OCI-M1 (cell line): Measurements from ENCODE around the gene GUCD1.
A peak's percentile ranks its signal among the peaks of the same experiment; 100 is the strongest.
"Not testable (repeated sequence)": the region's sequence is repeated elsewhere in the genome, so short reads cannot be mapped to it uniquely, and the experiment has no call there.

ENCODE experiments used
- DNase-seq: peaks from one replicate; lab custom pipeline; 2025; lab: John Stamatoyannopoulos, UW

The GUCD1 gene

DNA sequence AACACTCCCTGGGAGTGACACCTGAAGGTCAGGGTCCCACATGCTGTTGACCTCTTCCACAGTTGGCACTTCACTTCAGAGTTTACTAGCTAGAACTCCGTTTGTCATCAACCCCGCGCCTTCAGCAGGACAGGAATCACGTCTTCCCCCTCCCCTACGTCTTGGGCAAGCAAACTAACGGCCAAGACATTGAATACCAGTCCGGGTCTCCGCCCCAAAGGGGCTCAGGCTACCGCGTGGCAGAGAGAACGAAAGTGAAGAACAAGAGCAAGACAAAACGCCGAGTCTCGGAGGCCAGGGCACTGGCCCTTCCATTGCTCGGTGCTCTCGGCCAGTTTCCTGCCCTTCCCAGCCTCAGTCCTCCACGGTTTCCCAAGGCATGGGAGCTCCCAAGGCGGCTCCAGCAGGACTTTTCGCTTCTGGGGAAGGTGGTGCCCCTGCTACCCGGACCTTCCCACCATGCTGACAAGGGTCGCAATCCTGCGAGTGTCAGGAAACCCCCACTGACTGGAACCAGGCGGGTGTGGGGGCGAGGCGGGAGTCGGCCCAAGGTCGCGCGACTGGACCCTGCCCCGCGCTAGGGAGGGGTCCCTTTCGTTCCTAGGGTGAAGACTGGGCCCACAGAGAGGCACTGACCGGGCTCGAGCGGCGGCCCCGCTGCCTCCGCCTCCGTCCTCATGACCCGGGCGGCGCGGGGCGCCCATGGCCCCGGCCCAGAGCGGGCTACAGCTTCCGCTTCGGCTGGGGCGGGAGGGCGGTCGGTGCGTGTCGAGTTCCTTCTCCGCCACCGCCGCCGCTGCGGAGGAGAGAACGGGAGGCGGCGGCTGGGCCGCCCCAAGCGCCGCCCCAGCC, at the start of gene GUCD1:
Gene GUCD1, minus strand, starts transcription at position 826 of the 852 bp plus-strand sequence. Its CDS starts 147 bp downstream, at position 679.
- DNase-seq: peak; percentile 73

- DNase-seq: peak; percentile 81
These were observed 49.1 kb upstream of the GUCD1 start for GRCh38 chr22:24603770-24604629.

DNA sequence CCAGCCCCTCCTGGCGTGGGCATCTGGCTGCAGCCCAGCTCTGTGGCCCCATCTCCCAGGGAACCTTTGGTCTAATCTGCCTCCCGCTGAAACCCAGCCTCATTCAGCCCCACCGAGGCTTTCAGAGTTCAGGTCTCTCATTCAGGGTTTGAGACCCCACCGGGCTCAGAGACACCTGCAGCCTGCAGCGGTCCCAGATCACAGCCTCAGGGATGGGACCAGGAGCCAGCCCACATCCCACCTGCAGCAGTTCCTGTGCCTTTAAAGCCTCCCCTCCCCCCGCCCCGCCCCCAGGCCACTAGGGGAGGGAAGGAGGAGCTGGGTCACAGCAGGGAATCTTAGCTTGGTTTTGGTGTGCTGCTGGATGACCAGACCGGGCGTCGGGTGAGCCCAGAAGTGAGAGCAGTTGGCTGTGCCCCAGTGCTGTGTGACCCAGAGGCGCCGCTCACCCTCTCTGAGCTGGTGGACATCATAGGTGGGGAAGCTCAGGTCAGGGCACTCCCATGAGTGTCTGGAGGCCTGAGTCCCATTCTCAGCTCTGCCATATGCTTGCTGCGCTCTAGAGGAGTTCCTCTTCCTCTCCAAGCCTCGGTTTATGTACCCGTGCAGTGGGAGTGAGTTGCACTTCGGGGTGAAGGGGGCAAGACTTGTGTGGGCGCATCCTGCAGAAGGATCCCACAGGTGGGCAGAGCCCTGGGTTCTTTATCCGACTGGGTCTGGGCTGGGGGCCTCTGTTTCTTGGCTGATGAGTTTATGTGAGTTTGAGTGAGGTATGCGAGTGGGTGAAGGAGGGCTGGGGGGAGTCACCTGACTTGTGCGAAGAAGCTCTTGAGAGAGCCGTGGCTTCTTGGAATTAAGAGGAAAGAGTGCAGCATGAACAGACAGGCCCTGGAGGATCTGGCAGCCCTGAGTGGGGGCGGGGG, 48.2 kb upstream of the GUCD1 start, which contains the start of gene GGT1:
Gene GGT1, plus strand, starts transcription at position 347 of the 923 bp plus-strand sequence. CDS start 7,889 bp downstream, outside the sequence.
- not testable (repeated sequence) for DNase-seq

- not testable (repeated sequence) for DNase-seq
These were observed 47.3 kb upstream of the GUCD1 start for GRCh38 chr22:24602105-24602749.

- no peak for DNase-seq
These were observed 46.5 kb upstream of the GUCD1 start for GRCh38 chr22:24601217-24602104.

GRCh38 chr22:24599958-24600715, 45.2 kb upstream of the GUCD1 start:
- not testable (repeated sequence) for DNase-seq

DNA sequence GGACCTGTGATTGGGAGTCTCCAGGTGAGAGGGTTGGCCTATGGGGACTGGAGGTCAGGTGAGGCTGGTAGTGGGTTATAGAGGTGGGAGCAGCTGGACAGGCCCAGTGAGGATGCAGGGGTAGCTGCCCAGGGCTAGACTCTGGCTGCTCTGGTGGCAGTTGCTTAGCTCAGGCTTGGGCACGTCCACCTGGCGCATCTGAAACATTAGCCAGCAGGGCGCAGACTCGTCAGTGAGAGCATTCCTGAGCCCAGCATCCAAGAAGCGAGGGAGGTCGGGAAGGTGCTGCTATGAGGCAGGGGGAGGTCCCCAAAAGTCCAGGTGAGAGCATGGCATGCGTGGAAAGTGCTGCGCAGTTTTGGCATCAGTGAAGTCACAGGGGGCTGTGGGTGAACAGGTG, 44.6 kb upstream of the GUCD1 start:
- DNase-seq: no peak

GRCh38 chr22:24597076-24597475, 42.1 kb upstream of the GUCD1 start:
- DNase-seq: not testable (repeated sequence)

- DNase-seq: no peak
These were observed 40.9 kb upstream of the GUCD1 start for GRCh38 chr22:24595863-24596262.

GRCh38 chr22:24595228-24595627, 40.3 kb upstream of the GUCD1 start:
- DNase-seq: no peak

DNA sequence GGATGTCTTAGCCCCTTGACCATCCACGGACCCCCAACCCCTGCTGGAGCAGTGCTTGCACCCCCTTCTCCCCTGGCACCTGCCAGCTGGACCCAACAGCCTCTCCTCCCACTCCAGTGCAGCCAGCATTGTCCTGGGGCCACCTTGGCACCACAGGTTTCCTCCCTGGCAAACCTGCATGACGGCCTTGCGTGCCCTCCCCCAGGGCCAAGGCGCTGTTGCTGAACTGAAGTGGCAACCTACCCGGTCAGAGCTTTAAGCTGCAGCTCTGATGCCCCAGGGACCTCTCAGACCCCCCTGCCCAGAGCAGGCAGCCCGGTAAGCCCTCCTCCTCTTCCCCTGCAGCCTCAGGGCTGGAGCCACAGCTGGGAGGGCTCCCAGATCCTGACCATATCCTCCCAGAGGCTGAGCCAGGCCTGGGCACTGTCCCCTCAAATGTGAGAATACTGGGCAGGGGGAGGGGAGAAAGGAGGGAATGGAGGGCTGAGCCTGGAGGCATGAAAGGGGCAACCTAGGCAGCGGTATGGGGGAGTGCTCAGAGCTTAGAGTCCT, 39.7 kb upstream of the GUCD1 start:
- DNase-seq: no peak

DNA sequence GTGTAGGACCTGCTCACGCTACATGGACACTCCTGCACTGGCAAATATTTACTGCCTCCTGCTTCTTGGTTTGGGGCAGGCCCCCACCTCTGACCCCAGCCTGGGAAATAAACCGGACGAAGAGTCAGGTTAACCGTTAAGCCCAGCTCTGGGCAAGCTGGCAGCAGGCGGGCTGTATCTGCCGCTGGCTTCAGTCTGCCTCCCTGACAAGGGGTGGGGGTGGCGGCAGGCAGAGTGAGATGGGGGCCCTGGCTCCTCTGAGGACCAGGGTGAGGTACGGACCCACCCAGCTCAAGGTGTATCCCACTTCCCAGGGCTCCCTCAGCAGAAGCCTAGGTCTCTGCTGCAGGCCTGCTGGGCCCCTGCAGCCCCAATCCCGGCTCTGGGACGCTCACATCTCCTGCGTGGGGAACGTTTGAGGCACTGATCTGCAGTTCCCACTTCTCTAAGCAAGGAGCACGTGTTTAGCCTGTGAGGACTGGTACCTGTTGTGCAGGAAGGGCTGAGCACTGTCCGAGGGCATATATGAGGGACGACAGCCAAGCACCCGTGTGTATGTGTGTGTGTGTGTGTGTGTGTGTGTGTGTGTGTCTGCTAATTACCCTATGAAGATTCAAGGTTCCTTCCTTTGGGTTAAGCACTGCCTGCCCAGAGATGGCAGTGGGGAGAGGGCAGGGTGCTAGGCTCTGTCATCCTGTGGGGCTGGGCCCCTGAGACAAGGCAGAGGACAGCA, 39.1 kb upstream of the GUCD1 start:
- DNase-seq: no peak

- not testable (repeated sequence) for DNase-seq
These were observed 38.6 kb upstream of the GUCD1 start for GRCh38 chr22:24593559-24593835.

- peak; percentile 94 for DNase-seq
These were observed 38.1 kb upstream of the GUCD1 start, which contains the start of gene LRRC75B for GRCh38 chr22:24592851-24593558. TSS of gene LRRC75B (minus strand) at chr22:24593073. CDS start at chr22:24593039, 34 bp downstream.

- DNase-seq: peak; percentile 59
These were observed 37.3 kb upstream of the GUCD1 start for GRCh38 chr22:24592058-24592850.

DNA sequence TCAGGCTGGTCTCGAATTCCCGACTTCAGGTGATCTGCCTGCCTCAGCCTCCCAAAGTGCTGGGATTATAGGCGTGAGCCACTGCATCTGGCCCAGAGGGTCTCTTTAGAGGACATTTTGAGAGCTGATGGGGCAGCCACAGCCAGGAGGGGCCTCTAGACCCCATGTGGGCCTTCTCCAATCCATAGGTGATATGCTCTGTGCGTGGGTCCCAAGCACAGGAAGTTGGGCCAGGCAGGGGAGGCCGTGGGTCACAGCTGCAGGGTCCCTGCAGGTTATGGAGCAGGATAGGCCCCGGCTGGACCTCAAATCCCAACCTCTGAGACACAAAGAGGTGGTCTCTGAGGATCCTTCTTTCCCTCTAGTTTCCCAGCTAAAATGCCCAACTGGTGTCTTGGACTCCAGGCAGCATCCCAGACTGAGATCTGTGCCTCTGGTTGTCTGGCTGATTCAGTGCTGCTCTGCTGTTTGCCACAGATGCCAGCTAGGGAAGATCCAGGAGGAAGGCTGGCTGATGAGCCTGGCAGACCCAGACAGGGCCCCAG, 36.4 kb upstream of the GUCD1 start:
- DNase-seq: no peak
